ENCODE data around the gene ATP6V1C2.

Gene ATP6V1C2

DNA sequence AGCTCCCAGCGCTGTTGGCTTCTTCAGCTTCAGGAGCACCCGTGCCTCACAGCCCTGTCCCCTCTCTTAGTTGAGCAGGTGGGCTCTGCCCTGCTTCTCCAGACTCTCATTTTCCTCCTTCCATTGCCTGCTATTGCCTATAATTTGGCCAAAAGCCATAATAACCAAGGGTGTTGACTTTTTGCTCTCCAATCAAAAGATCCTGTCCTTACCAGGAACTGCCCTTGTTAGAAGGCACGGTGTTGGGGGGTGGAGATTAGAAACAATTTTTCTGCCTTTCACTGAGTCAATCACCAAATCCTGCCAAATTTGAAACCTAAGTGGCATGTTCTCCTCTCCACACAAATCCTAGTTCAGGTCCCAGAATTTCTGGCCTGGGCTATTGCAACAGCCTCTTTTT is 107.9 kb downstream of the ATP6V1C2 start:
- Histone ChIP-seq H3K36me3 (ENCODE audit: insufficient read depth, insufficient read length, low read length) (no peaks in the 10 kb centered on the region), H3K27me3 (ENCODE audit: insufficient read depth, insufficient read length) (peaks cover 14% of the 10 kb centered on the region), H3K9ac (ENCODE audit: insufficient read length, low read depth) (no peak overlapping the region), H3K9me3 (ENCODE audit: insufficient read depth, low read length) (no peaks in the 10 kb centered on the region), H3K4me1 (ENCODE audit: insufficient read depth, insufficient read length) (peaks cover 8% of the 10 kb centered on the region), H3K4me3 (ENCODE audit: insufficient read length, low read depth) (no peak overlapping the region)
- DNase-seq (ENCODE audit: low read depth, low spot score), result no peak
- TF ChIP-seq YY1 (IDR thresholded peaks at IDR 0.05; ENCODE audit: insufficient read depth, insufficient read length), result no peak
- no peak for TF ChIP-seq ZNF274 (IDR thresholded peaks at IDR 0.05; ENCODE audit: low read depth, low read length)
- no peak for TF ChIP-seq SUZ12 (IDR thresholded peaks at IDR 0.05; ENCODE audit: extremely low read depth, insufficient read depth, insufficient read length)

DNA sequence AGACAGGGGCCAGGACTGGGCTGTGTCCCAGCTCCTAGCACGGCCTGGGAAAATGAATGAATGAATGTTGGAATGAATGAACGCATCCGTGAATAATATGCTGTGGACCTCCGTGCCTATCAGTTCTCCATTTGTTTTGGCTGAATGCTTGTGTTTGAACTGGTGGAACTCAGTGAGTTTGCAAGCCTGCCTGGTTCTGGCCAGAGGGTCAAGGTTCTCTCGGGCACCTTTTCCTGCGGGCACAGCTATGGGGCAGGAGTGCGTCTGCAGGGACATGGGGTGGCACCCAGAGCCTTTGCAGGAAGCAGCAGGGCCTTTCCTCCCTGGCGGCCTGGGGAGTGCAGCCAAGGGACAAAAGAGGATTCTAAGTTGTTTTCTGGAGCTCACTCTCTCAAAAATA is 108.8 kb downstream of the ATP6V1C2 start:
- Histone ChIP-seq H3K4me1 (ENCODE audit: insufficient read depth, insufficient read length) (peaks cover 8% of the 10 kb centered on the region), H3K4me3 (ENCODE audit: insufficient read length, low read depth) (no peak overlapping the region), H3K27me3 (ENCODE audit: insufficient read depth, insufficient read length) (peaks cover 14% of the 10 kb centered on the region), H3K36me3 (ENCODE audit: insufficient read depth, insufficient read length, low read length) (no peaks in the 10 kb centered on the region), H3K9ac (ENCODE audit: insufficient read length, low read depth) (no peak overlapping the region), H3K9me3 (ENCODE audit: insufficient read depth, low read length) (no peaks in the 10 kb centered on the region)
- no peak for DNase-seq (ENCODE audit: low read depth, low spot score)
- TF ChIP-seq SUZ12 (IDR thresholded peaks at IDR 0.05; ENCODE audit: extremely low read depth, insufficient read depth, insufficient read length), result no peak
- TF ChIP-seq YY1 (IDR thresholded peaks at IDR 0.05; ENCODE audit: insufficient read depth, insufficient read length), result no peak
- TF ChIP-seq ZNF274 (IDR thresholded peaks at IDR 0.05; ENCODE audit: low read depth, low read length), result no peak

DNA sequence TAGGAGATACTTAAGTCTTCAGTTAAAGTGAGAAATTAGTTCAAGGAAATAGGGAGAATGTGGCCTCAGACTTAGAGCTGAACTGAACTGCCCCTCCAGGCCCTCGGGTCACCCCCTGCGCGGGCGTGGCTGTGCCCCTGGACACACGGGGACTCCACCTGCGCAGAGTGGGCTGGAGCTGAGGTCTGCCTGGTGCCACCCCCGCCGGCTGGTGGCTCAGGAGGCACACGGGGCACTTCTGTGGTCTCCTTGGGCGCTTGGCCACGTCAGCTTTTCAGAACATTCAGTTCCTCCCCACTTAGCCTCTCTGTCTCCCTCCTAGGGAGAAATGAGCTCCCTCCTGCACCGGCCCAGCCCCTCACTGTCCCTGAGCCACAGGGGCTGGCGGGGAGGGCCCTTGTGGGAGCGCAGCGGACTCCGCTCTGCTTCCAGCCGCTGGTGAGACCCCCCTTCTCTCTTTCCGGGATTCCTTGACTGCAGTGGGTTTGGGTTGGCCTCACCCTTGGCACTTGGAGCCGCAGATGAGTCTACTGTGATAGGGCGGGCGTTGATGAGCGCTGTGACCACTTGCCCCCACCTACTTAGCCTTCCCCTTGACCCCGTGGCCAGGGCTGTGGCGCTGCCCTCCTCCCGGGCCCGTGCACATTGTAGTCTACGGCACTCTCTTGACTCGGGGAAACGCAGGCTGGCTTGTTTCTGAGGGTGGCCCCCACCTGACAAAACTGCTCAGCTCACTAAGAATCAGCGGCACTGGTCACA is 109.4 kb downstream of the ATP6V1C2 start:
- DNase-seq (ENCODE audit: low read depth, low spot score), result no peak
- Histone ChIP-seq H3K9ac (ENCODE audit: insufficient read length, low read depth) (no peak overlapping the region), H3K4me1 (ENCODE audit: insufficient read depth, insufficient read length) (peaks cover 8% of the 10 kb centered on the region), H3K36me3 (ENCODE audit: insufficient read depth, insufficient read length, low read length) (no peaks in the 10 kb centered on the region), H3K4me3 (ENCODE audit: insufficient read length, low read depth) (no peak overlapping the region), H3K27me3 (ENCODE audit: insufficient read depth, insufficient read length) (peaks cover 14% of the 10 kb centered on the region), H3K9me3 (ENCODE audit: insufficient read depth, low read length) (no peaks in the 10 kb centered on the region)
- TF ChIP-seq ZNF274 (IDR thresholded peaks at IDR 0.05; ENCODE audit: low read depth, low read length) (no peak), YY1 (IDR thresholded peaks at IDR 0.05; ENCODE audit: insufficient read depth, insufficient read length) (no peak), SUZ12 (IDR thresholded peaks at IDR 0.05; ENCODE audit: extremely low read depth, insufficient read depth, insufficient read length) (no peak)

DNA sequence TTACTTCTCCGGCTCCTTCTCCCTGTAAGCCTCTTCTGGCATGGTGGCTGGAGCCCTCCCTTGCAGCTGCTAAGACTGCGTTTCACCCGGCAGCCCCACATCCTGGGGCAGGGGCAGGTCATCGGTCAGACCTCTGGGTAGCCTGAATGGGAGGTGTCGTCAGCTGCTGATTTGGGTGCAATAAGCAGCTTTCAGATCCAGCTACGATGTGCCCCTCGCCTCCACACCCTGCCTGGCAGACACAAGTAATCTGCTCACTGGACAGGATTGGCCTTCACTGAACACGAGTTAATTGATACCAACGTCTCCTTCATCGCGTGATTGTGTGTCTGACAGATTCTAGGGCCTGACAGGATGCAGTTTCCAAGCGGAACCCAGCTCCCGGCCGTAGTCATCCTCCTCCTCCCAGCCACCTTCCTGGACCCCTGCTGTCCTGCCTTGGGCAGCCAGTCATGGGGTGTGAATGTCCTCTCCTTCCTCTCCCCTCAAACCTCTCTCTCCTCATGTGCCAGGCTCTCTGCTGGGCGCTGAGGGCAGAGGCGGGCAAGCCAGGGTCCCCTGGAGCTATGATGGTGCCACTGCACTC is 110.1 kb downstream of the ATP6V1C2 start:
- Histone ChIP-seq H3K36me3 (ENCODE audit: insufficient read depth, insufficient read length, low read length) (no peaks in the 10 kb centered on the region), H3K4me3 (ENCODE audit: insufficient read length, low read depth) (no peak overlapping the region), H3K9ac (ENCODE audit: insufficient read length, low read depth) (no peak overlapping the region), H3K4me1 (ENCODE audit: insufficient read depth, insufficient read length) (peaks cover 8% of the 10 kb centered on the region), H3K27me3 (ENCODE audit: insufficient read depth, insufficient read length) (peaks cover 14% of the 10 kb centered on the region), H3K9me3 (ENCODE audit: insufficient read depth, low read length) (no peaks in the 10 kb centered on the region)
- no peak for DNase-seq (ENCODE audit: low read depth, low spot score)
- TF ChIP-seq YY1 (IDR thresholded peaks at IDR 0.05; ENCODE audit: insufficient read depth, insufficient read length) (no peak), ZNF274 (IDR thresholded peaks at IDR 0.05; ENCODE audit: low read depth, low read length) (no peak), SUZ12 (IDR thresholded peaks at IDR 0.05; ENCODE audit: extremely low read depth, insufficient read depth, insufficient read length) (no peak)

- peaks cover 14% of the 10 kb centered on the region for H3K27me3 ChIP-seq (ENCODE audit: insufficient read depth, insufficient read length)
- no peak overlapping the region for H3K9ac ChIP-seq (ENCODE audit: insufficient read length, low read depth)
- H3K9me3 ChIP-seq (ENCODE audit: insufficient read depth, low read length), result no peaks in the 10 kb centered on the region
- H3K4me3 ChIP-seq (ENCODE audit: insufficient read length, low read depth), result no peak overlapping the region
- peaks cover 8% of the 10 kb centered on the region for H3K4me1 ChIP-seq (ENCODE audit: insufficient read depth, insufficient read length)
- peak; percentile 77 for DNase-seq (ENCODE audit: low read depth, low spot score)
- no peaks in the 10 kb centered on the region for H3K36me3 ChIP-seq (ENCODE audit: insufficient read depth, insufficient read length, low read length)
- TF ChIP-seq ZNF274 (IDR thresholded peaks at IDR 0.05; ENCODE audit: low read depth, low read length) (no peak), YY1 (IDR thresholded peaks at IDR 0.05; ENCODE audit: insufficient read depth, insufficient read length) (no peak), SUZ12 (IDR thresholded peaks at IDR 0.05; ENCODE audit: extremely low read depth, insufficient read depth, insufficient read length) (no peak)
Observed at GRCh38 chr2:10832203-10832936, 110.9 kb downstream of the ATP6V1C2 start.

GRCh38 chr2:10833021-10833420 is 111.6 kb downstream of the ATP6V1C2 start:
- no peak overlapping the region for H3K9ac ChIP-seq (ENCODE audit: insufficient read length, low read depth)
- peaks cover 14% of the 10 kb centered on the region for H3K27me3 ChIP-seq (ENCODE audit: insufficient read depth, insufficient read length)
- H3K36me3 ChIP-seq (ENCODE audit: insufficient read depth, insufficient read length, low read length), result no peaks in the 10 kb centered on the region
- DNase-seq (ENCODE audit: low read depth, low spot score), result no peak
- peaks cover 8% of the 10 kb centered on the region for H3K4me1 ChIP-seq (ENCODE audit: insufficient read depth, insufficient read length)
- H3K4me3 ChIP-seq (ENCODE audit: insufficient read length, low read depth), result no peak overlapping the region
- H3K9me3 ChIP-seq (ENCODE audit: insufficient read depth, low read length), result no peaks in the 10 kb centered on the region
- no peak for TF ChIP-seq ZNF274 (IDR thresholded peaks at IDR 0.05; ENCODE audit: low read depth, low read length)
- TF ChIP-seq YY1 (IDR thresholded peaks at IDR 0.05; ENCODE audit: insufficient read depth, insufficient read length), result no peak
- TF ChIP-seq SUZ12 (IDR thresholded peaks at IDR 0.05; ENCODE audit: extremely low read depth, insufficient read depth, insufficient read length), result no peak

Data from NT2/D1 (cell line).